ENCODE results near the gene CANT1. TPM values are rescaled to one million over a fixed set of nuclear protein-coding genes. Genes with fewer than 3 reads are reported as not detected.
A peak's percentile ranks its signal among the peaks of the same experiment; 100 is the strongest.

Gene CANT1
- total and polyA plus RNA-seq, 4 donors = 6.2 to 20.0 (median 16.4) TPM

DNA sequence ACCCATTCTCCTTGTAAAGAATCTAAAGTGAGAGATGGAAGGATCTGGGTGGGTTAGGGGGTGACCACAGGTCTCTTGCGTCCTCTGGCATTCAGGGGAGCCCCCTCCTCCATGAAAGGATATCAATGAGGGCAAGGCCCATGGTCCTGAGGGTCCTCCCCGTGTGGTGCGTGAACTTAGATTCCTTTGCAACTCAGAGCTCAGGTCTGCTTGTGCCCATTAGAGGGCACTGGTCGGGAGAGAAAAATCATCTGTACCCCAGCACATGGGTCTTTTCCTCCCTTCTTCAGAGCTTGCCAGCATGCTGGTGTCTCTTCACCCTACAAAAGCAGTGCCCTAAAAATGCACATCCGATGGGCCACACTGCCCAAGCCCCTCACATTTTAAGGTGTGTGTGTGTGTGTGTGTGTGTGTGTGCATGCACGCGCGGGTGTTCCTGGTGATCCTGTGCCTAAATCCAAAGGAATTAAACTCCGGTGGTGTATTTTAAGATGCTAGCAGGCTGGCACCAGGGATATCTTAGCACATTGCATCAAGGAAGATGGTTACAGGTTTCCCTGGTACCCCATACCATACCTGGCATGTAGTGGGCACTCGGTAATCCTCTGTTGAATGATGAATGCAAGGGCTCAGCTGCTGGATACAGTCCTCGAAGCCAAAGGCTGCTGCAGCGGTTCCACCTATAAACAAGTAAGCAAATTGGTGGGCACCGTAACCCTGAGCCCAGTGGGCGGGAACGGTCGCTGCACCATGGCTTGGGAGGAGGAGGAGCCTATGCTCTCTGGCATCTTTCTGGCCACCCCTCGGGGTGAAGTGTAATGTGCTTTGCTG lies 19.1 kb upstream of the CANT1 start:
- no peaks in the 10 kb centered on the region for H3K9me3 ChIP-seq (ENCODE audit: control insufficient read depth in 4 of 4, low read length in 3 of 4)
- TF ChIP-seq FOXA2 (IDR thresholded peaks at IDR 0.05) (no peak), EGR1 (IDR thresholded peaks at IDR 0.05; ENCODE audit: low read depth in 2 of 2) (no peak), JUND (IDR thresholded peaks at IDR 0.05) (no peak), SP1 (IDR thresholded peaks at IDR 0.05) (no peak), HNF4A (conservative IDR thresholded peaks at IDR 0.05) (no peak), RAD21 (IDR thresholded peaks at IDR 0.05) (no peak), RXRA (IDR thresholded peaks at IDR 0.05) (no peak)
- TF ChIP-seq, protein P1, sequence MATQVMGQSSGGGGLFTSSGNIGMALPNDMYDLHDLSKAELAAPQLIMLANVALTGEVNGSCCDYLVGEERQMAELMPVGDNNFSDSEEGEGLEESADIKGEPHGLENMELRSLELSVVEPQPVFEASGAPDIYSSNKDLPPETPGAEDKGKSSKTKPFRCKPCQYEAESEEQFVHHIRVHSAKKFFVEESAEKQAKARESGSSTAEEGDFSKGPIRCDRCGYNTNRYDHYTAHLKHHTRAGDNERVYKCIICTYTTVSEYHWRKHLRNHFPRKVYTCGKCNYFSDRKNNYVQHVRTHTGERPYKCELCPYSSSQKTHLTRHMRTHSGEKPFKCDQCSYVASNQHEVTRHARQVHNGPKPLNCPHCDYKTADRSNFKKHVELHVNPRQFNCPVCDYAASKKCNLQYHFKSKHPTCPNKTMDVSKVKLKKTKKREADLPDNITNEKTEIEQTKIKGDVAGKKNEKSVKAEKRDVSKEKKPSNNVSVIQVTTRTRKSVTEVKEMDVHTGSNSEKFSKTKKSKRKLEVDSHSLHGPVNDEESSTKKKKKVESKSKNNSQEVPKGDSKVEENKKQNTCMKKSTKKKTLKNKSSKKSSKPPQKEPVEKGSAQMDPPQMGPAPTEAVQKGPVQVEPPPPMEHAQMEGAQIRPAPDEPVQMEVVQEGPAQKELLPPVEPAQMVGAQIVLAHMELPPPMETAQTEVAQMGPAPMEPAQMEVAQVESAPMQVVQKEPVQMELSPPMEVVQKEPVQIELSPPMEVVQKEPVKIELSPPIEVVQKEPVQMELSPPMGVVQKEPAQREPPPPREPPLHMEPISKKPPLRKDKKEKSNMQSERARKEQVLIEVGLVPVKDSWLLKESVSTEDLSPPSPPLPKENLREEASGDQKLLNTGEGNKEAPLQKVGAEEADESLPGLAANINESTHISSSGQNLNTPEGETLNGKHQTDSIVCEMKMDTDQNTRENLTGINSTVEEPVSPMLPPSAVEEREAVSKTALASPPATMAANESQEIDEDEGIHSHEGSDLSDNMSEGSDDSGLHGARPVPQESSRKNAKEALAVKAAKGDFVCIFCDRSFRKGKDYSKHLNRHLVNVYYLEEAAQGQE (IDR thresholded peaks at IDR 0.05) = no peak
- TF ChIP-seq, protein P2, sequence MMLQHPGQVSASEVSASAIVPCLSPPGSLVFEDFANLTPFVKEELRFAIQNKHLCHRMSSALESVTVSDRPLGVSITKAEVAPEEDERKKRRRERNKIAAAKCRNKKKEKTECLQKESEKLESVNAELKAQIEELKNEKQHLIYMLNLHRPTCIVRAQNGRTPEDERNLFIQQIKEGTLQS (IDR thresholded peaks at IDR 0.05) = no peak
- TF ChIP-seq, protein P3, sequence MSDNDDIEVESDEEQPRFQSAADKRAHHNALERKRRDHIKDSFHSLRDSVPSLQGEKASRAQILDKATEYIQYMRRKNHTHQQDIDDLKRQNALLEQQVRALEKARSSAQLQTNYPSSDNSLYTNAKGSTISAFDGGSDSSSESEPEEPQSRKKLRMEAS (IDR thresholded peaks at IDR 0.05) = no peak
- no peak overlapping the region for H3K9ac ChIP-seq (ENCODE audit: low read depth in 1 of 2, low read length in 2 of 2)
- no peak for DNase-seq (ENCODE audit: low spot score)
- H3K27me3 ChIP-seq (ENCODE audit: control insufficient read depth in 4 of 4, insufficient read depth in 4 of 4, low read length in 3 of 4) = peaks cover 0 to 4% (median 0%) of the 10 kb centered on the region in 4 donors
- no peak overlapping the region for H3K4me3 ChIP-seq (ENCODE audit: low read depth in 1 of 3, low read length in 3 of 3)
- H3K27ac ChIP-seq (ENCODE audit: low read depth in 1 of 2, low read length in 2 of 2) = peak overlapping the region in 1 of 2 donors; percentile 66
- 76% methylated on average over 17 of the region's 17 CpGs for WGBS
- H3K4me1 ChIP-seq (ENCODE audit: control insufficient read depth in 4 of 4, insufficient read depth in 4 of 4, low read length in 3 of 4) = peaks cover 0 to 6% (median 2%) of the 10 kb centered on the region in 4 donors
- no peaks in the 10 kb centered on the region for H3K36me3 ChIP-seq (ENCODE audit: control insufficient read depth in 4 of 4, insufficient read depth in 3 of 4, low read depth in 1 of 4, low read length in 3 of 4)

DNA sequence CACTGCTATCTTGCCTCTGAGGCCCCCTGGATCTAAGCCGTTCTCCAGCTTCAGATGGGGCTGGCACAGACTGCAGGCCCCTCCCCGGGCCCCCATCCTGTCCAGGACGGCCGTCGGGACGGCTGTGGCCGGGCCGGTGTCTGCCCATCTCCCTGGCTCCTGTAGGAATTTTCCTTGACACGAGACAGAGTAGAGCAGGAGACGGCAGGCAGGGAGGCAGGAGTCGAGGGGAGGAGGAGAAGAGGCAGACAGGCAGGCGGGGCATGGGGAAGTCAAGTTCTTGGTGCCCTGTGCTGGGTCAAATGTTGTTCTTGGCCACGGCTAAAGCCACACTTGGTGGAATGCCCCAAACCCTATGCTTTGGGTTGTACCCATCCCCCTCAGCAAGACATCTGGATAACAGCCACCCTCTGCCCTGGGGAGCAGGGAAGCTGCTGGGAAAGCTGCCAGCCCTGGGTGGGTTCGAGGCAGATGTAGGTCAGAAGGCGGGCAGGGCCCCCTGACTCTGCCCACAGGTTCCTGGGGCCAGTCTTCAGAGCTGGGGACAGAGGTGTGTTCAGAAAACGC lies 18.4 kb upstream of the CANT1 start:
- Histone ChIP-seq H3K4me3 (ENCODE audit: low read depth in 1 of 3, low read length in 3 of 3) (no peak overlapping the region), H3K27ac (ENCODE audit: low read depth in 1 of 2, low read length in 2 of 2) (peak overlapping the region; percentile 61 to 66), H3K4me1 (ENCODE audit: control insufficient read depth in 4 of 4, insufficient read depth in 4 of 4, low read length in 3 of 4) (peaks cover 0 to 6% (median 2%) of the 10 kb centered on the region in 4 donors), H3K27me3 (ENCODE audit: control insufficient read depth in 4 of 4, insufficient read depth in 4 of 4, low read length in 3 of 4) (peaks cover 0 to 5% (median 0%) of the 10 kb centered on the region in 4 donors), H3K9me3 (ENCODE audit: control insufficient read depth in 4 of 4, low read length in 3 of 4) (no peaks in the 10 kb centered on the region), H3K9ac (ENCODE audit: low read depth in 1 of 2, low read length in 2 of 2) (no peak overlapping the region), H3K36me3 (ENCODE audit: control insufficient read depth in 4 of 4, insufficient read depth in 3 of 4, low read depth in 1 of 4, low read length in 3 of 4) (no peaks in the 10 kb centered on the region)
- DNase-seq (ENCODE audit: low spot score) = no peak
- TF ChIP-seq GABPA (IDR thresholded peaks at IDR 0.05 in 1 of 2, conservative IDR thresholded peaks at IDR 0.05 in 1 of 2) = no peak
- TF ChIP-seq YY1 (IDR thresholded peaks at IDR 0.05) = no peak
- TF ChIP-seq JUND (IDR thresholded peaks at IDR 0.05) = no peak
- TF ChIP-seq, protein P4, sequence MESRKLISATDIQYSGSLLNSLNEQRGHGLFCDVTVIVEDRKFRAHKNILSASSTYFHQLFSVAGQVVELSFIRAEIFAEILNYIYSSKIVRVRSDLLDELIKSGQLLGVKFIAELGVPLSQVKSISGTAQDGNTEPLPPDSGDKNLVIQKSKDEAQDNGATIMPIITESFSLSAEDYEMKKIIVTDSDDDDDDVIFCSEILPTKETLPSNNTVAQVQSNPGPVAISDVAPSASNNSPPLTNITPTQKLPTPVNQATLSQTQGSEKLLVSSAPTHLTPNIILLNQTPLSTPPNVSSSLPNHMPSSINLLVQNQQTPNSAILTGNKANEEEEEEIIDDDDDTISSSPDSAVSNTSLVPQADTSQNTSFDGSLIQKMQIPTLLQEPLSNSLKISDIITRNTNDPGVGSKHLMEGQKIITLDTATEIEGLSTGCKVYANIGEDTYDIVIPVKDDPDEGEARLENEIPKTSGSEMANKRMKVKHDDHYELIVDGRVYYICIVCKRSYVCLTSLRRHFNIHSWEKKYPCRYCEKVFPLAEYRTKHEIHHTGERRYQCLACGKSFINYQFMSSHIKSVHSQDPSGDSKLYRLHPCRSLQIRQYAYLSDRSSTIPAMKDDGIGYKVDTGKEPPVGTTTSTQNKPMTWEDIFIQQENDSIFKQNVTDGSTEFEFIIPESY (IDR thresholded peaks at IDR 0.05) = no peak
- no peak for TF ChIP-seq TAF1 (conservative IDR thresholded peaks at IDR 0.05)
- WGBS = 38% methylated on average over 16 of the region's 16 CpGs

Data from liver (tissue), 9 donors.